Nucleus accumbens (tissue), 56 donors: ENCODE results near the gene PID1.

ENCODE experiments used
- DNase-seq, 56 donors: peaks; one replicate each; lab custom pipeline; 2025; lab: John Stamatoyannopoulos, UW

PID1 gene

GRCh38 chr2:229270551-229271410 lies at the start of gene PID1:
Gene PID1 (minus strand): TSS chr2:229271287. CDS start chr2:229271043, 244 bp downstream.
- peak in 17 of 56 donors; percentile 8 to 65 (median 22) for DNase-seq

GRCh38 chr2:229319558-229319957 lies 48.5 kb upstream of the PID1 start:
- no peak for DNase-seq

- no peak for DNase-seq
Measured at GRCh38 chr2:229314117-229314516, 43.0 kb upstream of the PID1 start.

- DNase-seq = no peak
Measured at GRCh38 chr2:229313591-229313990, 42.5 kb upstream of the PID1 start.

GRCh38 chr2:229301237-229301636 lies 30.1 kb upstream of the PID1 start:
- DNase-seq = no peak

- DNase-seq = no peak
Measured at GRCh38 chr2:229300790-229301189, 29.7 kb upstream of the PID1 start.

- DNase-seq = no peak
Measured at GRCh38 chr2:229300371-229300770, 29.3 kb upstream of the PID1 start.

- DNase-seq = peak in 1 of 56 donors; percentile 4
Measured at GRCh38 chr2:229297247-229297646, 26.2 kb upstream of the PID1 start.

- DNase-seq = no peak
Measured at GRCh38 chr2:229296536-229296935, 25.4 kb upstream of the PID1 start.

GRCh38 chr2:229296016-229296415 lies 24.9 kb upstream of the PID1 start:
- DNase-seq = no peak

GRCh38 chr2:229287823-229288222 lies 16.7 kb upstream of the PID1 start:
- no peak for DNase-seq

- DNase-seq = no peak
Measured at GRCh38 chr2:229282758-229283546, 11.9 kb upstream of the PID1 start.

- no peak for DNase-seq
Measured at GRCh38 chr2:229279516-229279915, 8.4 kb upstream of the PID1 start.

GRCh38 chr2:229275506-229275905 lies 4.4 kb upstream of the PID1 start:
- DNase-seq = no peak

- DNase-seq = peak in 45 of 56 donors; percentile 7 to 80 (median 45)
Measured at GRCh38 chr2:229273723-229274338, 2.7 kb upstream of the PID1 start.

GRCh38 chr2:229273006-229273722 lies 2.1 kb upstream of the PID1 start:
- no peak for DNase-seq

GRCh38 chr2:229269941-229270340 lies 1.1 kb downstream of the PID1 start:
- peak in 3 of 56 donors; percentile 4 to 19 (median 11) for DNase-seq

GRCh38 chr2:229269146-229269545 lies 1.9 kb downstream of the PID1 start:
- DNase-seq = peak in 1 of 56 donors; percentile 8

GRCh38 chr2:229268626-229269025 lies 2.5 kb downstream of the PID1 start:
- no peak for DNase-seq

GRCh38 chr2:229267080-229267479 lies 4.0 kb downstream of the PID1 start:
- no peak for DNase-seq
